NCI-H1092 treated with DMSO at 0.1 percent for 48 hours (cell line): Measurements from ENCODE around the gene MTPN.

Source experiments
- DNase-seq: peaks from one replicate; lab custom pipeline; 2025; lab: John Stamatoyannopoulos, UW

The MTPN gene

GRCh38 chr7:135924302-135924701 is 52.9 kb downstream of the MTPN start:
- no peak for DNase-seq

DNA sequence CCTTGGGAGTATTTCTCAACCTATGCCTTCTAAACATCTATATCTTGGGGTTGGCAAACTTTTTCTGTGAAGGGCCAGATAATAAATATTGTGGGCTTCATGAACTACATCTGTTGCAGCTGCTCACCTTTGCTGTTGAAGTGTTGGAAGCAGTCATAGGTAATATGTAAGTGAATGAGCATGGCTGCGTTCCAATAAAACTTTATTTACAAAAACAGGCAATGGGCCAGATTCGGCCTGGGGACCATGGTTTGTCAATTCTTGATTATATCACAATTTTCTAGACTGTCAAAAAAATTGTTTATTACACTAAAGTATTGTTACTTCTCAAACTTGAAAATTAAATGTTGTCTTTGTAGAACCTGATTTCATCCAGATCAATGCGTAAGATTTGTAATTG is 54.9 kb downstream of the MTPN start:
- no peak for DNase-seq

DNA sequence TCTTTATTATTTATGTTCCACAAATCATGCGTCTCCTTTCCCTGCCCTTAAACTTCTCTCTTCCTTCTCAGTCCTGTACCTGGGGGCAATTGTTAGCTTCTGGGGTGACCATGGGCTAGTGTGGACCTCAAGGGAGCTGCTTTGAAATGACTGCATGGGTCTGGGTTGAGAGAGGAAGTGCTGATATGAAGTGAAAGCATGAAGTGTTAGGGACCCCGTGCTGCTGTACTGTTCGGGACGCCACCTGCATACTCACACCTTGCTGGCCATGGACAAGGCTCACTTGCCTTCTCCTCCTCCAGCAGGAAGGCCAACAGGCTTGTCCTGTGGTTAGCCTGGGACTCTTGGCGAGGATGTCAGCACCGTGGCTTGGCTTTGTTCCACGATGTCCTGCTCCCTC is 56.7 kb downstream of the MTPN start:
- DNase-seq: no peak

DNA sequence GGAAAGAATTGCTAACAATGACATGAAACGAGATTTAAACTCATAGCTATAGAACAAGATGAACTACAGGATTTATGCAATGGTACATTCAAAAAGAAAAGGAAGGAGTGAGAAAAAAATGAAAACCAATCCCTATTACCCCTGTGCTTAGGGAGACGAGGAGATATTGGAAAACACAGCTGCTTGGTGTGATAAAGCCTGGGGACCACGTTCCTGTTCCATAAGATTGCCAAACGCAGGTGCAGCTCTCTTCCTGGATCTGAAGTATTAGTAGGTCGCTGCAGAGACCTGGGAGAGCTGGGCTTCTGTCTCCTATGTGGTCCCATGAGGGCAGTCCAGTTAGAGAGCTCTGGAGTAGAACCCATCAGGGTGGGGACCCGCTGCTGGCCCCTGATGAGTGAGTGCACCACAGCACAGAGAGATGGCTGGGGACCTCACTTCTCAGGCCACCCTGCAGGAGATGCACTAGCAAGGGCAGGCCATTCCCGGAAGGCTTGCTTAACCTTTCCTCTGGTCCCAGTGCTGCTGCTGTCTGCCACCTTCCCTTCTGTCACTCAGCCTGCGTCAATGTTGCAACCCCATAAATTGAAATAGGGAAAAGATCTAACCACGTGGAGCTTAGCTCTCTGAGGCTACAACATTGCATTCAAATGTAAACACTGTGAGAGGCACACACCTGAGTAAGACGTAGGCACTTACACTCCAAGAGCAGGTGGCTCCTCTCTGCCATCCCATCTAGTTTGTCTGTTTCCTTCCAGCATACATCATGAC is 57.9 kb downstream of the MTPN start:
- peak; percentile 16 for DNase-seq

DNA sequence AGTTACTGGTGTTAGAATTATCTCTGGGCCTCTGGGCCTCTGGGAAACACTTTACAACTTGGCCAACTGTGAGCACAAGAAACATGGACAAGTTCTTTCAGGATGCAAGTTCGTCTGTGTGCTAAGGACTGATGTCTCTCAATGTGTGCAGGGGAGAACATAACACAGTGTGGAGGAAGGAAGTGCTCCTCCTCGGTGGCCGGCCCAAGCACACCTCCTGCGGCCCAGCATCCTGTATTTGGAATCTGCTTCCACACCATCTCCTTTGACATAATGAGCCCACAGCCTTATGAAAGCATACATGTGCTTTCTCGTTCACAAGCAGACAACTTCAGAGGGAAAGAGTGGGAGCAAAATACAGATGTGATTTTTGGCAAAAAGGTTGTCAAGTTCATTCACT is 59.0 kb downstream of the MTPN start:
- no peak for DNase-seq

DNA sequence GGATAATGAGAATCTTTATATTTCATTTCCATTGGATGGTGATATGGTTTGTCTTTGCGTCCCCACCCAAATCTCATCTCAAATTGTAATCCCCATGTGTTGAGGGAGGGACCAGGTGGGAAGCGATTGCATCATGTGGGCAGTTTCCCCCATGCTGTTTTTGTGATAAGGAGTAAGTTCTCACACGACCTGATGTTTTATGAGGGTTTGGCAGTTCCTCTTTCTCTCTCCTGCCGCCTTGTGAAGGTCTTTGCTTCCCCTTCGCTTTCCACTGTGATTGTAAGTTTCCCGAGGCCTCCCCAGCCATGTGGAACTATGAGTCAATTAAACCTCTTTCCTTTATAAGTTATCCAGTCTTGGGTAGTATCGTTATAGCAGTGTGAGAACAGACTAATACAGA is 59.4 kb downstream of the MTPN start:
- DNase-seq: no peak

DNA sequence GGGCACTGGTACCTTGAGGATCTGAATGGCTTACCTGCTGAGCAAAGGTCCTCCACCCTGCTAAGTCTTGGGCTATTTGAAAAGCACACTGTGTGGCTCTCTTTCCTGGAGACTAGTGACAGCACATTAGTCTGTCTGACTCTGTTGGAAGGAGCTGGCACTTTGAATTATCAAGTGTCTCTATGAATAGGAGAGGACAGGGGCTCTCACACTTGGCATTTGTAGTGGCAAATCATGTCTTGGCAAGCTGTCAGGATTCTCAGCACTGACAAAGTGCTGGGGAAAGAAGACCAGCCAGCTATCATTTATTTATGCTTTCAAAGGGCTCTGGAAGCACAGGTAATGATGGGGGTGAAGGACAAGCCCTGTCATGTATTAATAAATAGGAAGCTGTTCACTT is 62.8 kb downstream of the MTPN start:
- peak; percentile 8 for DNase-seq

- DNase-seq: no peak
These were observed 63.8 kb downstream of the MTPN start for GRCh38 chr7:135913404-135913803.

DNA sequence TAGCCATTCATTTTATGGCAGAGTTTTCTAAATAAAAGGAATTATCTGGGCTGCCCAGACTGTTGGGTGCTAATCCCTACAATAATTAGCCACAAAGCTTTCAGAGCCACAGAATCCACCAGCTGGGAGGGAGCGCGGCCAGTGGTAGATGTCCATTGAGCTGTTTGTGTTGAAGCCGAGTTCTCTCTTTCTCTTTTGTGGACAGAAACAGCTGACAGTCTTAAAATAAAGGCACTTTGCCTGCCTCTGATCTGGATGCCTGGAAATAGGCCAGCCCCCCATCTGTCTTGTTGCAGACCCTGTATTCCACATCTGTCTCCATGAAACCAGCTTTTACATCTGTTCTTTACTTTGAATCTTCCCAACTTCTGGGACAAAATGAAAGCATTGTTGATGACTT is 66.1 kb downstream of the MTPN start:
- no peak for DNase-seq

- peak; percentile 10 for DNase-seq
These were observed 66.6 kb downstream of the MTPN start for GRCh38 chr7:135910393-135911036.

DNA sequence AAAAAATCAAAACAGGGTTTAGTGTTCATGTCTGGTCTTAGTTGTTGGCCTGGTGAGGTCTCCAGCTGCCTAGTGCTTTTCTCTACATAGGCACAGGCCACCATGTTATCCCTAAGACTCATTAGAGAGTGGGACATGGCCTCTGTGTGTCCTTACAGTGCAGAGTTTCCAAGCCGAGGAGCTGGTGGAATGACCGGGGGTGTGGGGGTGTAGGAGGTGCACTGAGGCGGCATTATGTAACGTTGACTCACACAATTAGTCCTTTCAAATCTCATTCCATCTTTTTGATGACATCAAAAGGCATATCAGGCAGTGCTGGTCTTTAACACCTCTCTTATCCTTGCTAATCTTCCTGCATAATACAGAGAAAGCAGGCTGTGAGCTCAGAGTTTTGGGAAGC is 71.3 kb downstream of the MTPN start:
- no peak for DNase-seq

DNA sequence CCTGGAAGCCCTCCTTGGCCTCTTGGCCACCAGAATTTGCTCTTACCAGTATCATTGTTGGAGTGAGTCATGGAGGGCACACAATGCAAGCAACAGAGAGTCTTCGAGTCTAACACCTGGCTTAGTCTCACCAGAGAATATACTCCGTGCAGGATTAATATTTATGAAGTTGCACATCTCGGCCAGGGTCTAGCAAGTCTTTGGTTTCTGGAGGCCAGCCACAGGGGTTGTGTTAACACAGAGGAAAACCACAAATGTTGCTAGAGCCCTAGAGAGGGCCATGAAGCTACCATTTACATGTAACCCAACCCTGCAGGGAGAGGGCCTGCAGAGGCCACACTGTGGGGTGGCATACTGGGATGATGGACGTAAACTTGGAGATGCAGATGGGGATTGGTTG is 71.8 kb downstream of the MTPN start:
- no peak for DNase-seq

- no peak for DNase-seq
These were observed 72.9 kb downstream of the MTPN start for GRCh38 chr7:135904282-135904681.

GRCh38 chr7:135901585-135902540 is 75.3 kb downstream of the MTPN start:
- DNase-seq: no peak

- no peak for DNase-seq
These were observed 77.1 kb downstream of the MTPN start for GRCh38 chr7:135900065-135900546.

- no peak for DNase-seq
These were observed 77.6 kb downstream of the MTPN start for GRCh38 chr7:135899458-135900064.

- DNase-seq: no peak
These were observed 78.9 kb downstream of the MTPN start for GRCh38 chr7:135898226-135898625.

GRCh38 chr7:135894816-135895215 is 82.3 kb downstream of the MTPN start:
- DNase-seq: no peak

DNA sequence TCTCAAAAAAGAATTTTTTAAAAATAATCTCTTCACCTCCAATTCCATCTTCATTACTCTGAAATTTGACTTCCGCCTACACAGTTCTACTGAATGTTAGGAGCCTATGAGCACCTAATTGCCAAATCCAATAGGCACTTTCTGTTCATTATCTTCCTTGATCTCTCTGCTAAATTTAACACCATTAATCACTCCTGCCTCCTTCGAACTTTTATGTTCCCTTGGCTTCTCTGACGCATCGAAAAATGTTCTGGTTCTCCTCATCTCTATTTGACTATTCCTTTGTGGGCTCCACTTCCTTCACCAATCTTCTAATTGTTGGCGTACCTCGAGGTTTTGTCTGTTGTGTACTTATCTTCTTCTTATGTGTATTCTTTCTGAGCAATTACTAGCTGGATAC is 87.3 kb downstream of the MTPN start:
- no peak for DNase-seq

GRCh38 chr7:135888740-135889139 is 88.4 kb downstream of the MTPN start:
- no peak for DNase-seq

DNA sequence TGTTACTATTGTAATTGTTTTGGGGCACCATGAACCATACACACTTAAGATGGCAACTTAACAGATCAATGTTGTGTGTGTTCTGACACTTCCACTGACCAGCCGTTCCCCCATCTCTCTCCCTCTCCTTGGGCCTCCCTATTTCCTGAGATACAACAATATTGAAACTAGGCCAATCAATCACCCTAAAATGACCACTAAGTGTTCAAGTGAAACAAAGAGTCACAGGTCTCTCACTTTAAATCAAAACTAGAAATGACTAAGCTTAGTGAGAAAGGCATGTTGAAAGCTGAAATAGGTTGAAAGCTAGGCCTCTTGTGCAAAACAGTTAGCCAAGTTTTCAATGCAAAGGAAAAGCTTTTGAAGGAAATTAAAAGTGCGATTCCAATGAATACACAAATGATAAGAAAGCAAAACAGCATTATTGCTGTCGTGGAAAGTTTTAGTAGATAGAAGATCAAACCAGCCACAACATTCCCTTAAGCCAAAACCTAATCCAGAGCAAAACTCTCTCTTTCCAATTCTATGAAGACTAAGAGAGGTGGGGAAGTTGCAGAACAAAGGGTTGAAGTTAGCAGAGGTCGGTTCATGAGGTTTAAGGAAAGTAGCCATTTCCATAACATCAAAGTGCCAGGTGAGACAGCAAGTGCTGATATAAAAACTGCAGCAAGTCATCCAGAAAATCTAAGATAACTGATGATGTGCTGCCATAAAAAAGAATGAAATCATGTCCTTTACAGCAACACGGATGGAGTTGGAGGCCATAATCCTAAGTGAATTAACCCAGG is 90.6 kb downstream of the MTPN start:
- DNase-seq: no peak
